Measurements from ENCODE around the gene SART1. TPM values are rescaled to one million over a fixed set of nuclear protein-coding genes. Genes with fewer than 3 reads are reported as not detected.
A peak's percentile ranks its signal among the peaks of the same experiment; 100 is the strongest.

Gene SART1
- total RNA-seq, 1 donor, result 22.4 TPM

- Histone ChIP-seq H2AFZ (ENCODE audit: low read length) (peak within 1 kb of the TSS; percentile 70), H4K20me1 (ENCODE audit: insufficient read depth, low read length) (no peaks in the 10 kb centered on the region), H3K27ac (ENCODE audit: low read depth, low read length) (no peak within 1 kb of the TSS), H3K4me3 (ENCODE audit: insufficient read depth, low read length) (no peak within 1 kb of the TSS), H3K36me3 (ENCODE audit: insufficient read depth, low read length) (no peaks in the 10 kb centered on the region), H3K4me2 (ENCODE audit: insufficient read depth, low read length) (no peak within 1 kb of the TSS), H3K4me1 (ENCODE audit: insufficient read depth, low read length) (peaks cover 17% of the 10 kb centered on the region), H3K9me3 (ENCODE audit: low read depth, low read length) (no peaks in the 10 kb centered on the region), H3K27me3 (ENCODE audit: insufficient read depth, low read length) (no peaks in the 10 kb centered on the region), H3K79me2 (ENCODE audit: insufficient read depth, low read length) (no peaks in the 10 kb centered on the region)
- peak; percentile 73 for DNase-seq (ENCODE audit: insufficient read length, low spot score, missing footprints)
- TF ChIP-seq, protein P1, sequence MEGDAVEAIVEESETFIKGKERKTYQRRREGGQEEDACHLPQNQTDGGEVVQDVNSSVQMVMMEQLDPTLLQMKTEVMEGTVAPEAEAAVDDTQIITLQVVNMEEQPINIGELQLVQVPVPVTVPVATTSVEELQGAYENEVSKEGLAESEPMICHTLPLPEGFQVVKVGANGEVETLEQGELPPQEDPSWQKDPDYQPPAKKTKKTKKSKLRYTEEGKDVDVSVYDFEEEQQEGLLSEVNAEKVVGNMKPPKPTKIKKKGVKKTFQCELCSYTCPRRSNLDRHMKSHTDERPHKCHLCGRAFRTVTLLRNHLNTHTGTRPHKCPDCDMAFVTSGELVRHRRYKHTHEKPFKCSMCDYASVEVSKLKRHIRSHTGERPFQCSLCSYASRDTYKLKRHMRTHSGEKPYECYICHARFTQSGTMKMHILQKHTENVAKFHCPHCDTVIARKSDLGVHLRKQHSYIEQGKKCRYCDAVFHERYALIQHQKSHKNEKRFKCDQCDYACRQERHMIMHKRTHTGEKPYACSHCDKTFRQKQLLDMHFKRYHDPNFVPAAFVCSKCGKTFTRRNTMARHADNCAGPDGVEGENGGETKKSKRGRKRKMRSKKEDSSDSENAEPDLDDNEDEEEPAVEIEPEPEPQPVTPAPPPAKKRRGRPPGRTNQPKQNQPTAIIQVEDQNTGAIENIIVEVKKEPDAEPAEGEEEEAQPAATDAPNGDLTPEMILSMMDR (IDR thresholded peaks at IDR 0.05; ENCODE audit: extremely low read depth, low read depth, low read length), result no peak
Measured at GRCh38 chr11:65945430-65945911, 16.1 kb upstream of the SART1 start, which contains the start of gene TSGA10IP. Gene TSGA10IP (plus strand): TSS chr11:65945480. CDS start chr11:65945676, 196 bp downstream.

DNA sequence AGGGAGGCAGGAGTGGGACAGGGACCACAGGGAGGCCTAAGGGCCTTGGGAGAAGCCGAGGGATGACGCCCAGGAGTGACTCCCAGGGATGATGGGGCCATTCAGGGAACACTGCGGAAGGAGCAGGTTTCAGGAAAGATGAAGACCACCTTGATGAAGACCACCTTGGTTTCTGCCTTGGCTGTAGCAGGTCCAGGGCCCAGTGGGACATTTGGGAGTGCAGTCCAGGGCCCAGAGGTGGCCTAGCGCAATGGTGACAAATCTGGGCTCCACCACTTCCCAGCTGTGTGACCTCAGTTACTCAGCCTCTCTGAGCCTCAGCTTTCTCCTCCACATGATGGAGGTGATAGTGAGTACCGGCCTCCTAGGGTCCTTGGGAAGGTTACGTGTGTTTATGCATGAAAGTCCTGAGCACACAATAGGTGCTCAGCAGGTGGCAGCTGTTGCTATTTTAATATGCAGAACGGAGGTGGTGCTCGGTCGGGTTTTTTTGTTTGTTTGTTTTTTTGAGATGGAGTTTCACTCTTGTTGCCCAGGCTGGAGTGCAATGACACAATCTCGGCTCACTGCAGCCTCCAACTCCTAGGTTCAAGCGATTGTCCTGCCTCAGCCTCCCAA is 15.5 kb upstream of the SART1 start:
- H3K4me2 ChIP-seq (ENCODE audit: insufficient read depth, low read length), result no peak overlapping the region
- no peaks in the 10 kb centered on the region for H4K20me1 ChIP-seq (ENCODE audit: insufficient read depth, low read length)
- no peaks in the 10 kb centered on the region for H3K9me3 ChIP-seq (ENCODE audit: low read depth, low read length)
- TF ChIP-seq, protein P1 (IDR thresholded peaks at IDR 0.05; ENCODE audit: extremely low read depth, low read depth, low read length), result no peak
- H3K36me3 ChIP-seq (ENCODE audit: insufficient read depth, low read length), result no peaks in the 10 kb centered on the region
- H3K4me3 ChIP-seq (ENCODE audit: insufficient read depth, low read length), result no peak overlapping the region
- H3K4me1 ChIP-seq (ENCODE audit: insufficient read depth, low read length), result peaks cover 11% of the 10 kb centered on the region
- no peaks in the 10 kb centered on the region for H3K27me3 ChIP-seq (ENCODE audit: insufficient read depth, low read length)
- no peak overlapping the region for H2AFZ ChIP-seq (ENCODE audit: low read length)
- DNase-seq (ENCODE audit: insufficient read length, low spot score, missing footprints), result peak; percentile 57
- no peak overlapping the region for H3K27ac ChIP-seq (ENCODE audit: low read depth, low read length)
- H3K79me2 ChIP-seq (ENCODE audit: insufficient read depth, low read length), result no peaks in the 10 kb centered on the region

- no peaks in the 10 kb centered on the region for H3K36me3 ChIP-seq (ENCODE audit: insufficient read depth, low read length)
- H4K20me1 ChIP-seq (ENCODE audit: insufficient read depth, low read length), result no peaks in the 10 kb centered on the region
- no peak overlapping the region for H2AFZ ChIP-seq (ENCODE audit: low read length)
- H3K9me3 ChIP-seq (ENCODE audit: low read depth, low read length), result no peaks in the 10 kb centered on the region
- H3K4me2 ChIP-seq (ENCODE audit: insufficient read depth, low read length), result no peak overlapping the region
- peaks cover 7% of the 10 kb centered on the region for H3K4me1 ChIP-seq (ENCODE audit: insufficient read depth, low read length)
- no peak overlapping the region for H3K27ac ChIP-seq (ENCODE audit: low read depth, low read length)
- H3K4me3 ChIP-seq (ENCODE audit: insufficient read depth, low read length), result no peak overlapping the region
- no peaks in the 10 kb centered on the region for H3K79me2 ChIP-seq (ENCODE audit: insufficient read depth, low read length)
- TF ChIP-seq, protein P1 (IDR thresholded peaks at IDR 0.05; ENCODE audit: extremely low read depth, low read depth, low read length), result no peak
- H3K27me3 ChIP-seq (ENCODE audit: insufficient read depth, low read length), result no peaks in the 10 kb centered on the region
- peak; percentile 21 for DNase-seq (ENCODE audit: insufficient read length, low spot score, missing footprints)
Measured at GRCh38 chr11:65946655-65947054, 14.9 kb upstream of the SART1 start.

GRCh38 chr11:65947133-65947532 is 14.4 kb upstream of the SART1 start:
- Histone ChIP-seq H3K27ac (ENCODE audit: low read depth, low read length) (no peak overlapping the region), H2AFZ (ENCODE audit: low read length) (no peak overlapping the region), H3K4me3 (ENCODE audit: insufficient read depth, low read length) (no peak overlapping the region), H4K20me1 (ENCODE audit: insufficient read depth, low read length) (no peaks in the 10 kb centered on the region), H3K36me3 (ENCODE audit: insufficient read depth, low read length) (no peaks in the 10 kb centered on the region), H3K4me1 (ENCODE audit: insufficient read depth, low read length) (peaks cover 3% of the 10 kb centered on the region), H3K9me3 (ENCODE audit: low read depth, low read length) (no peaks in the 10 kb centered on the region), H3K27me3 (ENCODE audit: insufficient read depth, low read length) (no peaks in the 10 kb centered on the region), H3K4me2 (ENCODE audit: insufficient read depth, low read length) (no peak overlapping the region), H3K79me2 (ENCODE audit: insufficient read depth, low read length) (no peaks in the 10 kb centered on the region)
- TF ChIP-seq, protein P1 (IDR thresholded peaks at IDR 0.05; ENCODE audit: extremely low read depth, low read depth, low read length), result no peak
- DNase-seq (ENCODE audit: insufficient read length, low spot score, missing footprints), result peak; percentile 48
